DOHH2 (cell line): ENCODE measurements around the gene PDZRN4.

Experiments
- EZH2phosphoT487 ChIP-seq: fragments of 200-600 bp; sonication (generic); IDR thresholded peaks from 2 replicates; pipeline ENCODE4 v1.6.1; 2017; ENCODE audit warnings: borderline replicate concordance, mild to moderate bottlenecking, antibody characterized with exemption, low read length, moderate library complexity, mixed read lengths
- TF ChIP-seq, protein P1 (sequence below): fragments of 200-600 bp; sonication (generic); IDR thresholded peaks from one replicate; pipeline ENCODE4 v1.5.1; 2014; ENCODE audit warnings: antibody characterized with exemption, mild to moderate bottlenecking, low read depth, low read length; ENCODE audit not compliant: poor library complexity, severe bottlenecking

DNA sequence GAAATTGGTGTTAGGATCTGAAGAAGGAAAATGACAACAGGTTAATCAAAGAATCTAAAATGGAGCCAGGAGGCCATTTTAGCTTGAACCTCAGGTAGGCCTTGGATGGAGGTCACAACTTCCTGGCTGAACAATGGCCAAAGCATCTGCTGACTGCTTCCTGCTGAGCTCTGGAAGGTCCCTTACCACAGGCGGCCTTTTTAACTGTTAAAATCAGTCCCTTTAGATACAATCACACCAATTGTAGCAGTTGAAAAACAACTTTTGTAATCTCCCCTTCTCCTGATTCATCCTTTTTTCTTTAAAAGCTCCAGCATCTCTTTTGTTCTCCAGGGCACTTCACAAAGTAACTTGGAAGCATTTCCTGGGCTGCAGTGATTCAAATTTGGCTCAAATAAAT lies 388.8 kb downstream of the PDZRN4 start:
- TF ChIP-seq EZH2phosphoT487, result no peak
- TF ChIP-seq, protein P1, sequence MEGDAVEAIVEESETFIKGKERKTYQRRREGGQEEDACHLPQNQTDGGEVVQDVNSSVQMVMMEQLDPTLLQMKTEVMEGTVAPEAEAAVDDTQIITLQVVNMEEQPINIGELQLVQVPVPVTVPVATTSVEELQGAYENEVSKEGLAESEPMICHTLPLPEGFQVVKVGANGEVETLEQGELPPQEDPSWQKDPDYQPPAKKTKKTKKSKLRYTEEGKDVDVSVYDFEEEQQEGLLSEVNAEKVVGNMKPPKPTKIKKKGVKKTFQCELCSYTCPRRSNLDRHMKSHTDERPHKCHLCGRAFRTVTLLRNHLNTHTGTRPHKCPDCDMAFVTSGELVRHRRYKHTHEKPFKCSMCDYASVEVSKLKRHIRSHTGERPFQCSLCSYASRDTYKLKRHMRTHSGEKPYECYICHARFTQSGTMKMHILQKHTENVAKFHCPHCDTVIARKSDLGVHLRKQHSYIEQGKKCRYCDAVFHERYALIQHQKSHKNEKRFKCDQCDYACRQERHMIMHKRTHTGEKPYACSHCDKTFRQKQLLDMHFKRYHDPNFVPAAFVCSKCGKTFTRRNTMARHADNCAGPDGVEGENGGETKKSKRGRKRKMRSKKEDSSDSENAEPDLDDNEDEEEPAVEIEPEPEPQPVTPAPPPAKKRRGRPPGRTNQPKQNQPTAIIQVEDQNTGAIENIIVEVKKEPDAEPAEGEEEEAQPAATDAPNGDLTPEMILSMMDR, result no peak
